ENCODE measurements around the gene MMS22L. TPM values are rescaled to one million over a fixed set of nuclear protein-coding genes. Genes with fewer than 3 reads are reported as not detected.

MMS22L gene
- polyA plus RNA-seq, 1 donor: 11.7 TPM

DNA sequence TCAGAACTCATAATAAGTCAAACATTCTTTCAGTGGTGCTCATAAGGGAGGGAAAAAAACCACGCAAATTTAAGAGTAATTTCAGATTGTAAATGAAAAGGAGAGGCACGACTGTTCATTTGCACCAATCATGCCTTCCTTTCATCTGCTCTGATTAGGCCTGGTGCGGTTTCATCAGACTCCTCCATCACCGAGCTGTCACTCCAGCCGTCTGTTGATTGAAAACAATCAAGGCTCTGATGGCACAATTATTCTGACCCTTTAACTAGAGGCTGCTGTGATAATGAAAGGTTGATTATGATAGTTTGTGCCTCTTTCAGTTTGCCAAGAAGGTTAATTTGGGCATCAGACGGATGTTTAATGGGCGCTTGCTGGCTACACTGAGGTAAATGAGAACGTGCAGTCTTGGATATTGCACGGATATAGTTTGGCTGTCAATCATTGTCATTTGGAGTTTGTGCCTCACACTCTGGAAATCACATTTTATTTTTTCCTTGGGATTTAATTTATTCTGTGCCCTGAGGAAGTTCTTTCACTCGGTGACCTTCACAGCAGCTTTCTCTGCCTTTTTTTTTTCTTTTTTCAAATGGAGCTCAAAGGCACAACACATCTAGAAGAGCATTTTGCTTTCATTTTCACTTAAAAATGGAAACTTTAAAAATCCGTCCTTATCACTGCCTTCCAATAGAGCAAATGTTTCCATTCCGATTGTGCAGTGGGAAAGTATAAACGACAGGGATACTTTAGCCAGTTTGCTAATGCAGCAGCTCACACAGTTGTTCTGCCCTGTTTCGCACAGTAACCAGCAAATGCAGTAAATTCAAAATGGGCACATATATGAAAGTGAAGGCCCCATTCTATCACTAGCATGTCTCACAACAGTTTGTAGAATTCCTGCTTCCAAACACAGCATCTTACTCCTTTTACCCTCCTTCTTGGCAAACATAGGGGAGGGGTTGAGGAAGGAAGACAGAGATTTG is 185.7 kb downstream of the MMS22L start:
- Histone ChIP-seq H3K4me3 (ENCODE audit: low read length) (no peak overlapping the region), H3K9me3 (ENCODE audit: control insufficient read depth, low read depth, low read length) (no peaks in the 10 kb centered on the region), H3K27ac (ENCODE audit: low read length) (no peak overlapping the region), H3K4me1 (ENCODE audit: control insufficient read depth, insufficient read depth, low read length) (no peaks in the 10 kb centered on the region), H3K36me3 (ENCODE audit: control insufficient read depth, insufficient read depth, low read length) (no peaks in the 10 kb centered on the region), H3K27me3 (ENCODE audit: control insufficient read depth, insufficient read depth, low read length) (no peaks in the 10 kb centered on the region)
- no peak for DNase-seq
- WGBS (ENCODE audit: insufficient coverage, low lambda C conversion rate): 69% methylated on average over 3 of the region's 14 CpGs

DNA sequence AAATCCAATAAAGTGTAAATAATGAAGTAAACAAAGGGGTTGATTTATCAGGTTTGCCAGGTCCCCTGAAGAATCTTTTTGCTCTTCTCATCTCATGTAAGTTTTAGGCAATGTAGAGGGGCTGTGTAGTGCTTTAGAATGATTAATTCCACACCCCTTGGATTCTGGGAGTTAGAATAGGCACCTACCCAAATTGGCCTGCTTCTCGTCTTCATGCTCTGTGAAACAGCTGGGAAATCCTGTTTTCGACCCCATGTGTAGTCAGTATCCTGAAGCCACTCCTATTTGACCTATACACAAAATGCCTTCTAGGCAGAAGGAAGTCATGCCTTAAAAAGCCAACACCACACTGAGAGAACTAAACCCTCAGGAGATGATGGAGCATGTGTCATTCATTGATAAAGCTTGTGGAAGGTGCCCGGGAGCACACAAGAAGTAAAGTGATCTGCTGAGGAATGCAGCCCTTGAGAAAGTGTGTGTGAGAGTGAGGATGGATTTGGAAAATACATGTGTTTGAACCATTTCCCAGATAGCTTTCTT is 187.6 kb downstream of the MMS22L start:
- Histone ChIP-seq H3K27me3 (ENCODE audit: control insufficient read depth, insufficient read depth, low read length) (no peaks in the 10 kb centered on the region), H3K9me3 (ENCODE audit: control insufficient read depth, low read depth, low read length) (no peaks in the 10 kb centered on the region), H3K4me1 (ENCODE audit: control insufficient read depth, insufficient read depth, low read length) (no peaks in the 10 kb centered on the region), H3K36me3 (ENCODE audit: control insufficient read depth, insufficient read depth, low read length) (no peaks in the 10 kb centered on the region), H3K27ac (ENCODE audit: low read length) (no peak overlapping the region), H3K4me3 (ENCODE audit: low read length) (no peak overlapping the region)
- no CpG with 5 or more reads among the region's 3 CpGs for WGBS (ENCODE audit: insufficient coverage, low lambda C conversion rate)
- no peak for DNase-seq

DNA sequence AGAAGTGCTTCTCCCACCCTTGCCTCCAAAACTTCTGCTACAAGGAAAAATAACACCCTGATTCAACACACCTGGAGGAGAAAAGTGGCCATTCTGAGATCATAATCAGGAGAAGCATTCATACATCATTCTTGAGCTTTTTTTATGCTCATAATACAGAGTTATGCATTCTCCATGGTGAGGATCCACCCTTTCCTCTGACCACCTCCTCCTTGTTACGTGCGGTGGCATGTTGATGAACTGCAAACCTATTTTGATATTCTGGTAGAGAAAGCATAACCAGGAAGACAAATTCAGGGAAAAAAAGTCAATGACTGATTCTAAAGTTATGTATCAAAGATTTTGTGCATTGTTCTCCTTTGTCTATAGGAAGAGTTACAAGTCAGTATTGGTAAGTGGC is 188.6 kb downstream of the MMS22L start:
- H3K27ac ChIP-seq (ENCODE audit: low read length): no peak overlapping the region
- H3K9me3 ChIP-seq (ENCODE audit: control insufficient read depth, low read depth, low read length): no peaks in the 10 kb centered on the region
- H3K27me3 ChIP-seq (ENCODE audit: control insufficient read depth, insufficient read depth, low read length): no peaks in the 10 kb centered on the region
- no CpG with 5 or more reads among the region's 2 CpGs for WGBS (ENCODE audit: insufficient coverage, low lambda C conversion rate)
- DNase-seq: no peak
- no peaks in the 10 kb centered on the region for H3K4me1 ChIP-seq (ENCODE audit: control insufficient read depth, insufficient read depth, low read length)
- no peaks in the 10 kb centered on the region for H3K36me3 ChIP-seq (ENCODE audit: control insufficient read depth, insufficient read depth, low read length)
- H3K4me3 ChIP-seq (ENCODE audit: low read length): no peak overlapping the region

DNA sequence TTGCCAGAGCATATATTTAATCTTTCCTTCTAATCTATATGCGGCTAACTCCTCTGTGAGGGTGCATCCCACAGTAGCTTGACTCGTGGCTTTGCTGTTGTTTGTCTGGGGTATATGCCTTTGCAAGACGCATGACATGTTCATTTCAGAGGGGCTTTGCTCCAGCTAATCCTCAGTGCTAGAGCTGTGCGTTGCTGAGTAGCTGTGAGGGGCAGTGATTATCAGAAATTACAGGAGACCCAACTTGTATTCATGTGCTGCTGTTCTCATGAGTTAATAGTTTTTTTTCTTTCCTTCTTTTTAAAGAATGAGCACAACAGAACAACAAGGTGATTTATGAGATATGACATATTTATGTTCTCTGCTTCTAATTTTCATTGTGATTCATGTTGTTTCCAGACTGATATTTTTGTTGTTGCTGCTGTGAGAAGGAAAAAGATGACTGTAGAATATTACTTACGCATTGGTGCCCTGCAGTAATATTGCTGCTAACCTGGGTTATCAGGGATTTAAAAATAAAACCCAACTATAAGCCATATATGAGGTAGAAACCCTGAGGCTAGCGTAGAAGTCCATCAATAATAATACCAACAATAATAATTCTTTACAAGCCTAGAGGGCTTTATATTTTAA is 190.2 kb downstream of the MMS22L start:
- Histone ChIP-seq H3K27ac (ENCODE audit: low read length) (no peak overlapping the region), H3K4me3 (ENCODE audit: low read length) (no peak overlapping the region), H3K36me3 (ENCODE audit: control insufficient read depth, insufficient read depth, low read length) (no peaks in the 10 kb centered on the region), H3K9me3 (ENCODE audit: control insufficient read depth, low read depth, low read length) (no peaks in the 10 kb centered on the region), H3K27me3 (ENCODE audit: control insufficient read depth, insufficient read depth, low read length) (no peaks in the 10 kb centered on the region), H3K4me1 (ENCODE audit: control insufficient read depth, insufficient read depth, low read length) (no peaks in the 10 kb centered on the region)
- WGBS (ENCODE audit: insufficient coverage, low lambda C conversion rate): no CpG with 5 or more reads among the region's 6 CpGs
- no peak for DNase-seq
